Mesothelial cell of epicardium (in vitro differentiated cells): ENCODE results near the gene NTSR1. TPM values are rescaled to one million over a fixed set of nuclear protein-coding genes. Genes with fewer than 3 reads are reported as not detected.

ENCODE experiments used
- DNase-seq, 2 experiments: peaks; one replicate each; pipeline ENCODE4 v3.0.0; 2021; ENCODE audit warnings: low spot score in 2 of 2; ENCODE audit not compliant: unreplicated experiment in 2 of 2
- H3K27ac Mint-ChIP-seq: 2 replicates; pipeline ENCODE4 v1.8.0; 2021; ENCODE audit warnings: mixed read lengths
- H3K27me3 Mint-ChIP-seq: 2 replicates; pipeline ENCODE4 v1.8.0; 2021; ENCODE audit warnings: low read depth, mixed read lengths
- H3K36me3 Mint-ChIP-seq: 2 replicates; pipeline ENCODE4 v1.8.0; 2021; ENCODE audit warnings: mixed read lengths
- H3K4me1 Mint-ChIP-seq: 2 replicates; pipeline ENCODE4 v1.8.0; 2021; ENCODE audit warnings: mixed read lengths
- H3K4me3 Mint-ChIP-seq: 2 replicates; pipeline ENCODE4 v1.8.0; 2021; ENCODE audit warnings: mild to moderate bottlenecking, moderate library complexity, mixed read lengths
- H3K9me3 Mint-ChIP-seq: 2 replicates; pipeline ENCODE4 v1.8.0; 2021; ENCODE audit warnings: mixed read lengths
- total RNA-seq: library from RNA; stranded (reverse); gene quantifications from 3 replicates; pipeline ENCODE4 v1.2.1, GENCODE V29; 2021
- TF ChIP-seq, protein P1 (sequence below): fragments of 200-600 bp; sonication (generic); IDR thresholded peaks from one replicate; pipeline ENCODE4 v1.5.0; 2021; ENCODE audit warnings: antibody characterized with exemption; ENCODE audit not compliant: unreplicated experiment

Gene NTSR1
- total RNA-seq, 1 donor from 2014 or later, result 0.36 TPM

DNA sequence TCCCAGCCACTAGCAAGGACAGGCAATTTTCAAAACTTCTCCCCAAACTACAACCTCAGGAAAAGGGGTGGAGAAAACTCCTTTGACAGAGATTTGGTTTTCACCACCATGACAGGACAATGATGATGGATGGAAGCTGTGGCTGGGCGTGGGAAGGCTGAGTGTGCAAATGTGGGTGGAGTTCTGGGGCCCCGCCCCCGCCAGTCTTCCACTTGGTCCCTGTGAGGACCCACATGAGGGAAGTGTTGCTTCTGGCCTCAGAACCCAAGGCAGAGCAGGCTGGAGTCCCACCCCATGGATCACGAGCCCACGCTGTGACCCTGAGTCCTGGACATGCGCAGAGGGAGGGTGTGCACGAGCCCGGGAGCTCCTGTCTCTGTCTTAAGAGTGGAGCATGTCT, 66.1 kb downstream of the NTSR1 start:
- no peak overlapping the region for H3K4me3 Mint-ChIP-seq

DNA sequence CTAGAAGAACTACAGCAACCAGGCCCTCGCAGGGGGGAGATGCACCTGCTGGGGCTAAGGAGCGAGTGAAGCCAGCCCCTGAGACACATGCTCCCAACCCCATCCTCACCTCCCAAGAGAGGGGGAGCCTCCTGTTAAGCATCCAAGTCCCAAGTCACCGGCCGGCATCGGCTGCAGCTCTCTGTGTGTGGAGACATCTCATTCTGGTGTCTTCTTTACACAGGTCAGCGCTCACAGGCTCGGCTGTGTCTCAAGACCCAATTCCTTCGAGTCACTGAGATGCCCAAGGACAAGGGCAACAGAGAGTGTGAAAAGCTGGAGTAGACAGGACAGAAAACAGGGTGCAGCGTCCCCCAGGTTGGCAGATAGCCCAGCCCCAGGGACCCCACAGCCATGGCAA, 66.6 kb downstream of the NTSR1 start:
- Mint-ChIP-seq H3K4me1 (peaks cover 31% of the 10 kb centered on the region), H3K4me3 (no peak overlapping the region), H3K27ac (no peak overlapping the region), H3K27me3 (no peaks in the 10 kb centered on the region), H3K36me3 (no peaks in the 10 kb centered on the region), H3K9me3 (no peaks in the 10 kb centered on the region)
- TF ChIP-seq, protein P1, sequence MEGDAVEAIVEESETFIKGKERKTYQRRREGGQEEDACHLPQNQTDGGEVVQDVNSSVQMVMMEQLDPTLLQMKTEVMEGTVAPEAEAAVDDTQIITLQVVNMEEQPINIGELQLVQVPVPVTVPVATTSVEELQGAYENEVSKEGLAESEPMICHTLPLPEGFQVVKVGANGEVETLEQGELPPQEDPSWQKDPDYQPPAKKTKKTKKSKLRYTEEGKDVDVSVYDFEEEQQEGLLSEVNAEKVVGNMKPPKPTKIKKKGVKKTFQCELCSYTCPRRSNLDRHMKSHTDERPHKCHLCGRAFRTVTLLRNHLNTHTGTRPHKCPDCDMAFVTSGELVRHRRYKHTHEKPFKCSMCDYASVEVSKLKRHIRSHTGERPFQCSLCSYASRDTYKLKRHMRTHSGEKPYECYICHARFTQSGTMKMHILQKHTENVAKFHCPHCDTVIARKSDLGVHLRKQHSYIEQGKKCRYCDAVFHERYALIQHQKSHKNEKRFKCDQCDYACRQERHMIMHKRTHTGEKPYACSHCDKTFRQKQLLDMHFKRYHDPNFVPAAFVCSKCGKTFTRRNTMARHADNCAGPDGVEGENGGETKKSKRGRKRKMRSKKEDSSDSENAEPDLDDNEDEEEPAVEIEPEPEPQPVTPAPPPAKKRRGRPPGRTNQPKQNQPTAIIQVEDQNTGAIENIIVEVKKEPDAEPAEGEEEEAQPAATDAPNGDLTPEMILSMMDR, result no peak
- DNase-seq, result no peak

More for the DNA sequence above, 66.1 kb downstream of the NTSR1 start:
- Mint-ChIP-seq H3K27me3 (no peaks in the 10 kb centered on the region), H3K27ac (no peak overlapping the region), H3K9me3 (no peaks in the 10 kb centered on the region), H3K36me3 (no peaks in the 10 kb centered on the region), H3K4me1 (peaks cover 32% of the 10 kb centered on the region)
- TF ChIP-seq, protein P1, result no peak
- no peak for DNase-seq

DNA sequence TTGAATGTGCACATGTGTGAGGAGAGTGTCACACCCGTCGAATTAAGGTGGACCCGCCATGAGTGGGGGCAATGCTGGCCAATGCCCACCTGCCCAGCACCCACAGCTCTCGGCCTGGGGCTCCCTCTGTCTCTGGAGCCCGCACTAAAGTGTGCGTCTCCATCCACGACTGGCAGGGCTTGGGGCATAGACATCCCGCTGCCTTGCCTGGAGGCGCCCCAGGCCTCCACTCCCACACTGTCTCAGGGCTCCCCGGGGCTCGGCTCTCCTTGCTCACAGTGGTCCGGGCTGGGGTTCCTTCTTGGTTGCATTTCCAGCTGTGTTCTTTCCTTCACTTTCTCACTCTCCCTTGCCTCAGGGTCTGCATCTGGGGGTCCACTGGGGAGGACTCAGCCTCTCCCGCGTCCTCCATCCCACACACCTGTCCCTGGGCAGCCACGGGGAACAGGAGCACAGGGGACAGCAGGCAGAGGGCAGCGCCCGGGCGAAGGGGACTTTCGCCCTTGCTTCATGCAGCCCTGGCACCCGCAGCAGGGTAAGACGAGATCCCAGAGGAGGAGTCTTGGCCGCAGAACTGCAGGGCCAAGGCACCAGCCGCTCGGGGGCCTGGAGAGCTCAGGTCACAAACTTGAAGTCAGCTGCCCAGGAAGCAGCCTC, 67.5 kb downstream of the NTSR1 start:
- no peak overlapping the region for H3K4me3 Mint-ChIP-seq
- no peaks in the 10 kb centered on the region for H3K9me3 Mint-ChIP-seq
- H3K36me3 Mint-ChIP-seq, result no peaks in the 10 kb centered on the region
- H3K4me1 Mint-ChIP-seq, result peaks cover 31% of the 10 kb centered on the region
- no peak for DNase-seq
- no peak overlapping the region for H3K27ac Mint-ChIP-seq
- H3K27me3 Mint-ChIP-seq, result no peaks in the 10 kb centered on the region
- TF ChIP-seq, protein P1, result no peak

DNA sequence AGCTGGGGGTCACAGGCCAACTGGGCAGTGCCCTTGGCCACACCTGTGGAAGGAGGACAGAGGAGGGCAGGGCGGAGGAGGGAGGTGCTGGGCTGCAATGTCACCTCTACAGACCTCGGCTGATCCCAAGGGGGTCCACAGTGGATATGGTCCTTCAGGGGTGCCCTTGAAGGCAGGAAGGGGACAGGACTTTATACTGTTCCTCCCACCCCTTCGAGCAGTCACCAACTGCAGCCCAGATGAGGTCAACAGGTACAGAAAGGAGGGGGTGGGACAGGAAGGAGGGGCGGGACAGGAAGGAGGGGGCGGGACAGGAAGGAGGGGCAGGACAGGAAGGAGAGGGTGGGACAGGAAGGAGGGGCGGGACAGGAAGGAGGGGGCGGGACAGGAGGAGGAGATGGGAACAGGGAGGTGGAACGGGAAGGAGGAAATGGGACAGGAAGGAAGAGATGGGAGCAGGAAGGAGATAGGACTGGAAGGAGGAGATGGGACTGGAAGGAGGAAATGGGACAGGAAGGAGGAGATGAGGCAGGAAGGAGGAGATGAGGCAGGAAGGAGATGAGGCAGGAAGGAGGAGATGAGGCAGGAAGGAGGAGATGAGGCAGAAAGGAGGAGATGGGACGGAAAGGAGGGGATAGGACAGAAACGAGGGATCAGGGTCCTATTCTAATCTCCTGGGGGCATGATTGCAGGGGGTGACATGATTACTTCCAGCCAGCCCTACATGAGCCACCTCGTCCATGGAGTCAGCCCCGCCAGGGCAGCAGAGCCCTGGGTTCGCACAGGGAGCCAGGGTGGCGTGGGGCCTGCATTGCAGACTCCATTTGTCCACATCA, 68.3 kb downstream of the NTSR1 start:
- H3K4me3 Mint-ChIP-seq, result no peak overlapping the region
- H3K27me3 Mint-ChIP-seq, result no peaks in the 10 kb centered on the region
- no peak for DNase-seq
- TF ChIP-seq, protein P1, result no peak
- no peaks in the 10 kb centered on the region for H3K9me3 Mint-ChIP-seq
- no peak overlapping the region for H3K27ac Mint-ChIP-seq
- no peaks in the 10 kb centered on the region for H3K36me3 Mint-ChIP-seq
- H3K4me1 Mint-ChIP-seq, result peaks cover 31% of the 10 kb centered on the region

DNA sequence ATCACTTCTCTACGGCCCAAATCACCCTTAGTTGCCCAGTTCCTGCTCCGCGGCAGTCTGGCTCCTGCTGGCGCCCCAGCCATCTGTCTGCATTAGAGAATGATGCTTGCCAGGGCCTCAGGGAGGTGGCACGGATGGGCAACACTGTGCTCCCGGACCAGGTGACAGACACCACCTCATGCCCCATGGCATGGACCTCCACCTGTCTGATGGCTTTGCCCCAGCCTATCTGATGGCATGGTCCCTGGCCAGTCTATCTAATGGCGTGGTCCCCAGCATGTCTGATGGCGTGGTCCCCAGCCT, 68.8 kb downstream of the NTSR1 start:
- H3K27ac Mint-ChIP-seq, result no peak overlapping the region
- TF ChIP-seq, protein P1, result no peak
- H3K4me1 Mint-ChIP-seq, result peaks cover 27% of the 10 kb centered on the region
- no peaks in the 10 kb centered on the region for H3K27me3 Mint-ChIP-seq
- H3K36me3 Mint-ChIP-seq, result no peaks in the 10 kb centered on the region
- H3K9me3 Mint-ChIP-seq, result no peaks in the 10 kb centered on the region
- DNase-seq, result no peak
- no peak overlapping the region for H3K4me3 Mint-ChIP-seq
